HepG2 (cell line): Measurements from ENCODE around the gene TUBG1. TPM values are rescaled to one million over a fixed set of nuclear protein-coding genes. Genes with fewer than 3 reads are reported as not detected.
A peak's percentile ranks its signal among the peaks of the same experiment; 100 is the strongest.

Experiments used
- ATAC-seq: fragments of 200-7000 bp; cut with Tn5 transposase; 3 replicates; pipeline ENCODE4 v1.9.1; 2020; ENCODE audit warnings: mild to moderate bottlenecking, moderate library complexity
- BruUV-seq: library from RNA; stranded (reverse); fragments of 400-500 nt; replicated peaks from 2 replicates; lab custom pipeline; 2021; lab: Mats Ljungman, UMichigan
- CTCF ChIA-PET: fragments of 300-600 bp; formaldehyde crosslinking; extraction: SDS; loops from one replicate; lab custom pipeline; 2021; ENCODE audit warnings: low total read pairs, inconsistent platforms, low intra/inter-chr PET ratio; lab: Yijun Ruan, JAX
- POLR2A ChIA-PET: fragments of 350-600 bp; sonication (Branson Sonifier 250); formaldehyde crosslinking; loops from one replicate; lab custom pipeline; 2020; ENCODE audit warnings: antibody characterized with exemption, inconsistent platforms; lab: Yijun Ruan, JAX
- DNase-seq: peaks from one replicate; pipeline ENCODE4 v3.0.0-alpha.2; 2015; ENCODE audit warnings: low spot score
- FAIRE-seq: peaks from 3 replicates; lab custom pipeline; 2011; peaks lifted over from hg19 to GRCh38; lab: Jason Lieb, UNC
- H2AFZ ChIP-seq: one replicate; pipeline ENCODE4 v1.6.1; 2011; ENCODE audit warnings: low read length, inconsistent platforms
- H3K27ac ChIP-seq: fragments of 300-600 bp; 3 replicates; pipeline ENCODE4 v1.8.0; 2011; ENCODE audit warnings: mixed run types, mild to moderate bottlenecking, mixed read lengths, low read length, inconsistent platforms; ENCODE audit not compliant: insufficient read depth; ENCODE audit errors: extremely low read length
- H3K27me3 ChIP-seq, 2 experiments: fragments of 200-600 bp in 1 of 2; 2 replicates in 1 of 2; 3 replicates in 1 of 2; pipeline versions ENCODE4 v1.6.0 to v1.8.0; 2011; ENCODE audit warnings: low read length in 2 of 2, mild to moderate bottlenecking in 2 of 2, moderate library complexity in 2 of 2, inconsistent platforms in 1 of 2; ENCODE audit not compliant: insufficient read depth in 2 of 2, control insufficient read depth in 1 of 2
- H3K36me3 ChIP-seq, 2 experiments: fragments of 200-600 bp in 1 of 2; replicated peaks in 1 of 2; 2 replicates in 1 of 2; 3 replicates in 1 of 2; pipeline versions ENCODE4 v1.5.1 to v1.8.0; 2011; ENCODE audit warnings: low read length in 2 of 2, inconsistent platforms in 1 of 2; ENCODE audit not compliant: insufficient read depth in 2 of 2, control insufficient read depth in 1 of 2
- H3K4me1 ChIP-seq: 2 replicates; pipeline ENCODE4 v1.5.1; 2012; ENCODE audit warnings: low read length, inconsistent platforms; ENCODE audit not compliant: insufficient read depth
- H3K4me2 ChIP-seq: 2 replicates; pipeline ENCODE4 v1.6.0; 2011; ENCODE audit warnings: low read depth, low read length, inconsistent platforms
- H3K4me3 ChIP-seq, 3 experiments: fragments of 200-600 bp in 1 of 3; sonication (generic), shearing (Covaris generic) in 1 of 3; replicated peaks in 1 of 3; 2 replicates each; pipeline ENCODE4 v1.5.1; 2011 to 2016; ENCODE audit warnings: low read length in 3 of 3, inconsistent platforms in 2 of 3, low read depth in 2 of 3, mild to moderate bottlenecking in 2 of 3, control low read depth in 1 of 3, mixed read lengths in 1 of 3; ENCODE audit not compliant: insufficient read depth in 1 of 3
- H3K79me2 ChIP-seq: one replicate; pipeline ENCODE4 v1.6.1; 2011; ENCODE audit warnings: low read length, inconsistent platforms; ENCODE audit not compliant: insufficient read depth
- H3K9ac ChIP-seq: 2 replicates; pipeline ENCODE4 v1.6.0; 2011; ENCODE audit warnings: mild to moderate bottlenecking, low read depth, low read length, inconsistent platforms; ENCODE audit not compliant: insufficient read depth
- H3K9me3 ChIP-seq: 2 replicates; pipeline ENCODE4 v1.5.1; 2012; ENCODE audit warnings: mild to moderate bottlenecking, low read length
- H4K20me1 ChIP-seq: 2 replicates; pipeline ENCODE4 v1.6.0; 2011; ENCODE audit warnings: inconsistent platforms, mild to moderate bottlenecking, low read length, moderate library complexity; ENCODE audit not compliant: insufficient read depth
- AGO2 ChIP-seq: fragments of 200-400 bp; formaldehyde crosslinking; optimal IDR thresholded peaks from 2 replicates; pipeline ENCODE3; 2017; ENCODE audit warnings: mild to moderate bottlenecking, low read depth, low read length, moderate library complexity
- ATF7 ChIP-seq, 2 experiments: fragments of 450-650 bp in 1 of 2; sonication (generic) in 1 of 2; formaldehyde crosslinking in 1 of 2; IDR thresholded peaks; 2 replicates each; pipeline versions ENCODE4 v1.4.0 to v1.6.1; 2016 to 2020; ENCODE audit warnings: antibody characterized with exemption in 1 of 2, mild to moderate bottlenecking in 1 of 2, missing genetic modification reagents in 1 of 2
- CBX5 ChIP-seq: sonication (generic); formaldehyde crosslinking; IDR thresholded peaks from 2 replicates; pipeline ENCODE4 v1.4.0; 2020; ENCODE audit warnings: missing genetic modification reagents, borderline replicate concordance
- GABPA ChIP-seq, 2 experiments: IDR thresholded peaks; 2 replicates each; pipeline ENCODE4 v1.6.1; 2011 to 2016; ENCODE audit warnings: low read depth in 2 of 2, low read length in 1 of 2, missing biosample characterization in 1 of 2, missing genetic modification characterization in 1 of 2
- KLF6 ChIP-seq: IDR thresholded peaks from 2 replicates; pipeline ENCODE4 v1.8.0; 2016; ENCODE audit warnings: missing biosample characterization, missing genetic modification reagents
- PHF21A ChIP-seq: sonication (generic); formaldehyde crosslinking; IDR thresholded peaks from 2 replicates; pipeline ENCODE4 v1.5.0; 2020; ENCODE audit warnings: mild to moderate bottlenecking, missing genetic modification reagents
- POLR2G ChIP-seq: fragments of 200-400 bp; formaldehyde crosslinking; IDR thresholded peaks from 2 replicates; pipeline ENCODE4 v1.6.1; 2018; ENCODE audit warnings: mild to moderate bottlenecking, low read depth, low read length, moderate library complexity
- RBFOX2 ChIP-seq: fragments of 200-400 bp; formaldehyde crosslinking; IDR thresholded peaks from 2 replicates; pipeline ENCODE4 v1.6.1; 2017; ENCODE audit warnings: low read depth, mild to moderate bottlenecking, low read length
- ZNF605 ChIP-seq: sonication (generic); formaldehyde crosslinking; IDR thresholded peaks from 2 replicates; pipeline ENCODE4 v1.8.0; 2022; ENCODE audit warnings: mild to moderate bottlenecking, missing genetic modification reagents
- WGBS: methylation state at CpG from one replicate; pipeline ENCODE4 v1.1.6; 2017; ENCODE audit warnings: low lambda C conversion rate; 5-methylcytosine and 5-hydroxymethylcytosine counted together
- in situ Hi-C: cut with HindIII; loops from 2 replicates; pipeline ENCODE4 v1.10.0; 2017; ENCODE audit warnings: low pct_unique_long_range_greater_than_20kb; ENCODE audit not compliant: extremely low pct_ligation_motif_present
- intact Hi-C: fragments of 100-400 bp; cut with micrococcal nuclease; formaldehyde crosslinking; loops from one replicate; pipeline ENCODE4 v1.10.0; 2022; ENCODE audit not compliant: unreplicated experiment
- polyA plus RNA-seq, 8 experiments: library from polyadenylated mRNA; depleted of rRNA in 3 of 8; stranded (reverse) in 7 of 8; unstranded in 1 of 8; fragments of >200 nt; fragmentation: Illumina TruSeq in 4 of 8; extraction: Trizol in 4 of 8; gene quantifications; 2 replicates each; pipeline versions ENCODE4 v1.2.1 to v1.2.3, GENCODE V29; 2011 to 2016; ENCODE audit warnings: low read depth in 4 of 8, missing spikeins in 1 of 8, mixed read lengths in 1 of 8; ENCODE audit not compliant: insufficient read depth in 1 of 8
- total RNA-seq, 5 experiments: library from RNA; depleted of rRNA; stranded (reverse); fragments of >200 nt; fragmentation: Illumina TruSeq; extraction: Trizol; gene quantifications; 2 replicates each; pipeline ENCODE4 v1.2.3, GENCODE V29; 2016; ENCODE audit warnings: low read depth in 1 of 5

The TUBG1 gene
- total and polyA plus RNA-seq, 2 of the 13 experiments (the other 11 are each of a cell fraction or from before 2014, with no cell fraction given): 74.1 to 137 TPM

DNA sequence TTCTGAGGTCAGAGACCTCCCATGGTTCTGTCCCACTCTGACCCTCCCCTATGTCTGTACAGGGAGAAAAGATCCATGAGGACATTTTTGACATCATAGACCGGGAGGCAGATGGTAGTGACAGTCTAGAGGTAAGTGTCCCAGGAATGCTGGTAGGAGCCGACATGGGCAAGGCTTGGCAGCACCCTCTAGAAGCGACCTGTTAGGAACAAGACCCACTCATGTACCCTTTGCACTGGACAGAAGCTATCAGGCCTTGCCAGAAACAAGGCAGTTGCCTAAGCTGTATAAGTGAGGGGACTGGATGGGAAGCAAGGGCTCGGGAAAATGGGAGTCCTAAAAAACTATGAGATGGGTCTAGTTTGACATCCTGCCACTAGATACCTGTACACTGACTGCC lies 2.5 kb downstream of the TUBG1 start:
- POLR2A ChIA-PET: no interaction called here
- Histone ChIP-seq H3K4me1 (peaks cover 32% of the 10 kb centered on the region), H3K9me3 (no peaks in the 10 kb centered on the region), H3K27ac (no peak overlapping the region), H2AFZ (no peak overlapping the region), H3K36me3 (peaks cover 28 to 38% of the 10 kb centered on the region in 2 experiments), H3K9ac (no peak overlapping the region), H3K4me2 (no peak overlapping the region), H3K27me3 (no peaks in the 10 kb centered on the region; a peak in 1 of 5 replicates), H3K4me3 (no peak overlapping the region), H3K79me2 (peaks cover 27% of the 10 kb centered on the region), H4K20me1 (no peaks in the 10 kb centered on the region; the same call in 1 of the 2 replicates)
- WGBS: 96% methylated on average over 4 of the region's 4 CpGs
- no peak for FAIRE-seq
- TF ChIP-seq PHF21A (CRISPR knock-in tag) (no peak), ZNF605 (CRISPR knock-in tag) (0 out of 2 replicates have a peak, but pooled peaks have one; percentile 22), POLR2G (peak; percentile 35), CBX5 (CRISPR knock-in tag) (0 out of 2 replicates have a peak, but pooled peaks have one; percentile 9)
- BruUV-seq: TSS peak; percentile 25
- DNase-seq: no peak
- ATAC-seq: no peak
- in situ Hi-C loops (no loop called here), intact Hi-C loops (no loop called here)
- CTCF ChIA-PET: no interaction called here

DNA sequence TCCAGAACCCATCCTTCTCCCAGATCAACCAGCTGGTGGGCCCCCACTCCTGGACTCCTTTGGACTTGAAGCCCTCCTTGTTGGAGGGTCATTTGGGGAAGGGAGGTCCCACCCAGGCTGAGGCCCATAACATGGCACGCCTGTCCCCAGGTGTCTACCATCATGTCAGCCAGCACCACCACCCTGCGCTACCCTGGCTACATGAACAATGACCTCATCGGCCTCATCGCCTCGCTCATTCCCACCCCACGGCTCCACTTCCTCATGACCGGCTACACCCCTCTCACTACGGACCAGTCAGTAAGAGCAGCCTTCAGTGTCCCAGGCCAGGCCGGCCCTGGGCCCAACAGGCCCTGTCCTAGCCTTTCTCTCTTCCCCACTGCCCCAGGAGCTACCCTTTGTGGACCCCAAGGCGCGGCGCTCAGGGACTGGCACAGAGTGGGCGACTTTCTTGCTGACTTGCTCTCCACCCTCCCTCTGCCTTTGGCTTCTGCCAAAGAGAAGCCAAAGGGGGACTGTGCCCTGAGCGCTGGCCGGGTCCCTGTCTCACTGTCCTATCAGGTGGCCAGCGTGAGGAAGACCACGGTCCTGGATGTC lies 4.3 kb downstream of the TUBG1 start:
- no peaks in the 10 kb centered on the region for H3K9me3 ChIP-seq
- 99% methylated on average over 17 of the region's 17 CpGs for WGBS
- H3K4me2 ChIP-seq: no peak overlapping the region
- H3K9ac ChIP-seq: no peak overlapping the region
- no peak overlapping the region for H3K27ac ChIP-seq
- no peaks in the 10 kb centered on the region; a peak in 1 of 5 replicates for H3K27me3 ChIP-seq
- POLR2A ChIA-PET: interaction anchor here (1.3 kb wide), 1 partner anchor 46 kb away, joined by 3 read pairs; the partner anchor contains the start of gene TUBG2
- H3K36me3 ChIP-seq: peaks cover 28 to 38% of the 10 kb centered on the region in 2 experiments
- peaks cover 26% of the 10 kb centered on the region for H3K4me1 ChIP-seq
- H3K4me3 ChIP-seq: no peak overlapping the region
- FAIRE-seq (no peak), DNase-seq (no peak), ATAC-seq (no peak)
- in situ Hi-C loops (no loop called here), intact Hi-C loops (no loop called here)
- H2AFZ ChIP-seq: no peak overlapping the region
- no peaks in the 10 kb centered on the region; the same call in 1 of the 2 replicates for H4K20me1 ChIP-seq
- TF ChIP-seq ATF7 (IDR thresholded peaks at IDR 0.05): peak; percentile 60
- no peak for TF ChIP-seq ATF7 (CRISPR knock-in tag; IDR thresholded peaks at IDR 0.05)
- TF ChIP-seq AGO2: peak; percentile 53
- peak; percentile 34; the same call in 1 of the 2 replicates for TF ChIP-seq RBFOX2
- TF ChIP-seq KLF6 (CRISPR knock-in tag): no peak
- TF ChIP-seq GABPA (IDR thresholded peaks at IDR 0.05; ENCODE audit: low read depth, low read length): no peak
- TF ChIP-seq GABPA (CRISPR knock-in tag; IDR thresholded peaks at IDR 0.05; ENCODE audit: low read depth): no peak
- peaks cover 10% of the 10 kb centered on the region for H3K79me2 ChIP-seq
- no TSS peak for BruUV-seq
- CTCF ChIA-PET: no interaction called here
